HG03108 (cell line): Measurements from ENCODE around the gene WDTC1.
"Not testable (repeated sequence)": the region's sequence is repeated elsewhere in the genome, so short reads cannot be mapped to it uniquely, and the experiment has no call there.

Experiments
- ATAC-seq: cut with Tn5 transposase; IDR thresholded peaks from one replicate; pipeline ENCODE4 v1.9.1; 2021; ENCODE audit warnings: moderate library complexity; ENCODE audit not compliant: unreplicated experiment

The WDTC1 gene

GRCh38 chr1:27243665-27244064 lies 9.2 kb downstream of the WDTC1 start:
- not testable (repeated sequence) for ATAC-seq

DNA sequence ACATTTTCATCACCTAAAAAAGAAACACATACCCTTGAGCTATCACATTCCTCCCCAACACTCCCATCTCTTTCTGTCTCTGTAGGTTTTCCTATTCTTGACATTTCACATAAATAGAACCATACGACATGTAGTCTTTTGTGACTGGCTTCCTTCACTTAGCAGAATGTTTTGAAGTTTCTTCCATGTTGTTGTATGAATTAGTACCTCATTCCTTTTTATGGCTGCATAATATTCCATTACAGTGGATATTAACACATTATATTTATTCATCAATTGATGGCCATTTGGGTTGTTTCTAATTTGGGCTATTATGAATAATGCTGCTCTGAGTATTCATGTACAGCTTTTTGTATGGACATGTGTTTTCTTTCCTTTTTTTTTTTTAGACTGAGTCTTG lies 11.8 kb downstream of the WDTC1 start:
- no peak for ATAC-seq

- no peak for ATAC-seq
Measured at GRCh38 chr1:27253596-27253995, 19.2 kb downstream of the WDTC1 start.

GRCh38 chr1:27255136-27255535 lies 20.7 kb downstream of the WDTC1 start:
- ATAC-seq: no peak

DNA sequence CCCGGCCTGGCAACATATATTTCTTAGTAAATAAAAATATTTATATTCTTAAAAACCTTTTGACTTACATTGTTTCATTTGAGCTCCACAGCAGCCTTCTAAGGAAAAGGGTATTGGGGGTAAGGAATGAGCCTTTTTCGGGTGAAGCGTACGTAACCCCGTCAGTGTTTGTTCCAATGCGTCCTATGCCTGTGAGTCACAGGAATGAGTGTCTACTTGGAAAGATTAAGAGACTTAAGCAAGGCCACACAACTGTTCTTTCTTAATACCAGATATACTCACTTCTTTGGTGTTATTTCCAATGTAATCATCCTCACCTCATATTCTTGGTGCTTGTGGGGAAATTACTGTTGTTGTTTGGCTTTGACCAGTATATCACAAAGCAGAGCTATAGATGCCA lies 22.7 kb downstream of the WDTC1 start:
- no peak for ATAC-seq

- ATAC-seq: no peak
Measured at GRCh38 chr1:27258598-27258997, 24.2 kb downstream of the WDTC1 start.

DNA sequence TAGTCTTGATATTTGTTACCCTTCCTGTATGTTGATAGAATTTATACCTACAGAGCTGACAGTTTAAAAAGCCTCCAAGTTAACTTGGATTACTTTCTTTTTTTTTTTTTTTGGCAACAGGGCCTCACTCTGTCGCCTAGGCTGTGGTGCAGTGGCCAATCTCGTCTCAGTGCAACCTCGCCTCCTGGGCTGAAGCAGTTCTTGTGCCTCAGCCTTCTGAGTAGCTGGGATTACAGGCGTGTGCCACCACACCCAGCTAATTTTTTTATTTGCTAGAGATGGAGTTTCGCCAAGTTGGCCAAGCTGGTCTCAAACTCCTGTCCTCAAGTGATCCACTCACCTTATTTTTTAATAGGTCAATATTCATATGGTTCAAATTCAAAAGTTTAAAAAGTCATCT lies 32.7 kb downstream of the WDTC1 start:
- ATAC-seq: no peak

DNA sequence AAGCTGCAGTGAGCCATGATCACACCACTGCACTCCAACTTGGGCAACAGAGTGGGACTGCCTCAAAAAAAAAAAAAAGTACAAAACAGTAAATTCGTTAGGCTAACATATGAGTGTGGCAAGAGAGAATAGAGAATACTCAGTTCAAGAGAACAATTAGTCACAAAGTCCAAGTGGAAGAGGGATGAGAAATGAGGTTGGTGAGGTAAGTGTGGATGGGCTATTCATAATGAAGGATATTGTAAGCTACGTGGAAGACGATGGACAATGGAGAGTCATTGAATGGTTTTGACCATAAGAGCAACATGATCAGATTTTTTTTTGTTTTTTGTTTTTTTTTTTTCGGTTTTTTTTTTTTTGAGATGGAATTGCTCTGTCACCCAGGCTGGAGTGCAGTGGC lies 34.8 kb downstream of the WDTC1 start:
- no peak for ATAC-seq

DNA sequence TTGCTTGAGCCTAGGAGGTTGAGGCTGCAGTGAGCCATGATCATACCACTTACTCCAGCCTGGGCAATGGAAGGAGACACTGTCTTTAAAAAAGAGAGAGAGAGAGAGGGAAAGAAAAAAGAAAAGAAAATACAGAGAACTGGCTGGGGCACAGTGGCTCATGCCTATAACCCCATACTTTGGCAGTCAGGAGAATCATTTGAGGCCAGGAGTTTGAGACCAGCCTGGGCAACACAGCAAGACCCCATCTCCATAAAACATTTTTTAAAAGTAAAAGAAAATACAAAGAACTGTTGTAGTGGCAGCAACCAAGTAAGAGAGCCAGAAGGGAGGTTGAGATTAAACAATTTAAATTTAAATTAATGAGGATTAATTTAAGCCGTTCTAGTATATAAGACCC lies 39.8 kb downstream of the WDTC1 start:
- no peak for ATAC-seq

DNA sequence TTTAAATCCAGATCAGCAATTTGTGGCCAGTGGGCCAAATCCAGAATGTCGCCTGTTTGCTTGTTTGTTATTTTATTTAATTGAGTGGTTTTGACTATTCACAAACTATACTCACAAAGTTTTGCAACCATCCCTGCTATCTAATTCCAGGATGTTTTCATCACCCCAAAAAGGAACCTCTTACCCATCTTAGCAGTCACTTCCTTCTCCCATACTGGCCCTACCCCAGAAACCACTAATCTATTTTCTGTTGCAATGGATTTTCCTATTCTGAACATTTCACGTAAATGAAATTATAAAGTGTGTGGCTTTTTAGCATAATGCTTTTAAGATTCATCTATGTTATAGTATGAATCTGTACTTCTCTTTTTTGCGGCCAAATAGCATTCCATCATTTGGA lies 41.3 kb downstream of the WDTC1 start:
- no peak for ATAC-seq

DNA sequence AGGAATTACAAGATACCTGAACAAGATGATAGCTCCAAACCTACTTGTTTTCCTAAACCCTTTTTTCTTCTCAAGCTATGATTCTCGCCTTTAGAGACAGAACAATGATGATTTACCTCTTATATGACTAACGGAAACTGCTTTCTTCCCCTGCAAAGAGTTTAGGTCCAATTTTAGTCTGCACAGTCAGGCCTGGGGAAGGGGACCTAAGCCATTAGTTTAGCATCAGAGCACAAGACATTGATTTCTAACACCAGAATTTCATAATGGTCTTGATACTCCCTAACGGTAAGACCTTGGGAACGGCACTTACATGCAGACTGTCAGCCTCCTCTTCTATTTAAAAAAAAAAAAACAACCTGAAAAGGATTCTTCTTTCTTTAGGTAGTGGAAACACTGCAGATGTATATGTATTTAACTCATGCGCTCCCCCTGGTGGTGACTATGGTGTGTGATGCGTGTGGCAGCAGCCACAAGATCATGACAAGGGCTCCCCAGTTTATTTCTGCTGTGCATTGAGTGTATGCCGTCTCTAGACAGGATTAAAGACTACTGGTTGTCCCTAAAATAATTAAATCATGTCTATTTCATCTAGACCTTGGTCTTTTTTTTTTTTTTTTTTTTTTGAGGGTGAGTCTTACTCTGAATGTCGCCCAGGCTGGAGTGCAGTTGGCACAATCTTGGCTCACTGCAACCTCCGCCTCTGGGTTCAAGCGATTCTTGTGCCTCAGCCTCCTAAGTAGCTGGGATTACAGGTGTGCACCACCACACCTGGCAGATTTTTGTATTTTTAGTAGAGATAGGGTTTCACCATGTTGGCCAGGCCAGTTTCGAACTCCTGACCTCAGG lies 50.2 kb downstream of the WDTC1 start:
- ATAC-seq: no peak

GRCh38 chr1:27285274-27285660 lies 50.8 kb downstream of the WDTC1 start:
- ATAC-seq: no peak

DNA sequence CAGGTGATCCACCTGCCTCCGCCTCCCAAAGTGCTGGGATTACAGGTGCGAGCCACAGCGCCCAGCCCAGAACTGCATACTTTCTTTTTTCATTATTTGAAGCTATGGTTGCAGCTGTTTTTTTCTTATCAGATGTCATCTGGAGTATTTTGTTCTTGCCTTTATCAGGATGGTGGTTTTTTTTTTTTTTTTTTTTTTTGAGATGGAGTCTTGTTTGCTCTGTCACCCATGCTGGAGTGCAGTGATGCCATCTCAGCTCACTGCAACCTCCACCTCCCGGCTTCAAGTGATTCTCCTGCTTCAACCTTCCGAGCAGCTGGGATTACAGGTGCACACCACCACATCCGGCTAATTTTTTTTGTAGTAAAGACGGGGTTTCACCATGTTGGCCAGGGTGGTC lies 51.4 kb downstream of the WDTC1 start:
- ATAC-seq: not testable (repeated sequence)

DNA sequence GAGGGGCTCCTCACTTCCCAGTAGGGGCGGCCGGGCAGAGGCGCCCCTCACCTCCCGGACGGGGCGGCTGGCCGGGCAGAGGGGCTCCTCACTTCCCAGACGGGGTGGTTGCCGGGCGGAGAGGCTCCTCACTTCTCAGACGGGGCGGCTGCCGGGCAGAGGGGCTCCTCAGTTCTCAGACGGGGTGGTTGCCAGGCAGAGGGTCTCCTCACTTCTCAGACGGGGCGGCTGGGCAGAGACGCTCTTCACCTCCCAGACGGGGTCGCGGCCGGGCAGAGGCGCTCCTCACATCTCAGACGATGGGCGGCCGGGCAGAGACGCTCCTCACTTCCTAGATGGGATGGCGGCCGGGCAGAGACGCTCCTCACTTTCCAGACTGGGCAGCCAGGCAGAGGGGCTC lies 54.7 kb downstream of the WDTC1 start:
- not testable (repeated sequence) for ATAC-seq

- no peak for ATAC-seq
Measured at GRCh38 chr1:27290581-27290980, 56.1 kb downstream of the WDTC1 start.

GRCh38 chr1:27292106-27292505 lies 57.7 kb downstream of the WDTC1 start:
- no peak for ATAC-seq

DNA sequence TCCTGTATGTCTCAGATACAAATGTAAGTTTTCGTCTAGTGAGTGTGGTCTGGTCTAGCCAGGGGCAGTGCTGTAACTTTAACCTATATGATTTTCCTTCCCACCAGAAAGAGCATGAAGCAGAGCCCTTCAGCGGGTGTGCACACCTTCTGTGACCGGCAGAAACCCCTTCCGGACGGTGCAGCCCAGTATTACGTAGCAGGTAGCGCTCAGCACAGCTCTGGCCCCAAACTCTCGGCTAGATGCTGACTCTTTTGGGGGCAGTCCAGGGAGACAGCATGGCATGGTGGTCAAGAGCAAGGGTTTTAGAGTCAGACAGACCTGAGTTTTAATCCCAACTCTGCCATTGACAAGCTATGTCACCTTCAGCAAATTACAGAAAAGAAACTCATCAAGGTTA lies 59.5 kb downstream of the WDTC1 start:
- no peak for ATAC-seq

DNA sequence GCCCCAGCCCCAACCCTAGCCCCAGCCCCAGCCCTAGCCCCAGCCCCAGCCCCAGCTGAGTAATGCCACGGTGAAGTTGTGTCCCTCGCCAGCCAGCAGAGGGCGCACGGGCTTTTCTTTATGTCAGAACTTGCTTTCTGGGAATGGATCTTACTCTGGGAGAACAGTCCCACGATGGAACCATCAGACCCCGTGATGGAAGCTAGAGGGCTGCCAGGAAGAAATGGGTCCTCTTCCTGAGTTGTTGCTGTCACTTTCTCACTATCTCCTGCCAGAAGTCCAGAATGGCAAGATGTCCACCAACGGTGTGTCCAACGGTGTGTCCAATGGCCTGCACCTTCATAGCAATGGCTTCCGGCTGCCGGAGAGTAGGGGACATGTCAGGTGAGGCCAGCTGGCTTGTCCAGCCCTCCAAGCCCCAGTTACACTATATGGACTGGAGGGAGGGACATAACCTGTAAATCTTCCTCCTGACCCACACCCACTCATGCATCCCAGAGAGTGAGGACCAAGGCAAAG lies 62.4 kb downstream of the WDTC1 start:
- ATAC-seq: no peak

GRCh38 chr1:27297903-27298302 lies 63.5 kb downstream of the WDTC1 start:
- no peak for ATAC-seq

DNA sequence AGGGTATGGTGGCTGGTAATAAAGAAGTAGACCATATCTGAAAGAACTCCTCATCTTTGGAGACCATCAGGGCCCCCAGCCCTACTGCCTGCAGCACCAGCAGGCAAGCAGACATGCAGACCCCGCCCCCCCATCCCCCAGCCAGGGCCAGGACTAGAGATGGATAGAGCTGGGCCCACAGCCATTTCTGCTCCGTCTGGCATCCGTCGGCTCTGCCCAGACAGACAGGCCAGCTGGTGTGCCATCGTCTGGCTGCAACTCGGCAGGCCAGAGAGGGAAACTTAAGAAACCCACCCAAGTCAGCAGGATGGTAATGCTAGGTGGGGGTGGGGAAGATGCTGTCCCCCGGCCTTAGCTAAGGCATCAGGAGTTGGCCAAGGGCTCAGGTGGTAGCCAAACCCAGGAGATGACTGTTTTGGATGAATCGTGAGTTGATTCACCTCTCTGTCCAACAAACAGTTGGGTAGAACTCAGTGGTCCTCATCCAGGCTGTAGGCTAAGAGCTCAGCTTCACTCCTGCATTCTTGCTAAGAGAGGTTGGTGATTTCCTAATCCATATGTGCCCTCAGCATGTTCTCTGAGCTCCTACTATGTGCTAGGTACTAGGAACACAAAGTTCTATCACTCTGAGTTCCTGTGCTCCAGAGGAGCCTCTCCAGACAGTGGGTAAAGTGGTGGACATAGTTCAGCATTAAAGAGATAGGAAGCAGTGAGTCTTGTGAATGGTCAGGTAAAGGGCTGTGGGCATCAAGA lies 64.4 kb downstream of the WDTC1 start:
- ATAC-seq: no peak

DNA sequence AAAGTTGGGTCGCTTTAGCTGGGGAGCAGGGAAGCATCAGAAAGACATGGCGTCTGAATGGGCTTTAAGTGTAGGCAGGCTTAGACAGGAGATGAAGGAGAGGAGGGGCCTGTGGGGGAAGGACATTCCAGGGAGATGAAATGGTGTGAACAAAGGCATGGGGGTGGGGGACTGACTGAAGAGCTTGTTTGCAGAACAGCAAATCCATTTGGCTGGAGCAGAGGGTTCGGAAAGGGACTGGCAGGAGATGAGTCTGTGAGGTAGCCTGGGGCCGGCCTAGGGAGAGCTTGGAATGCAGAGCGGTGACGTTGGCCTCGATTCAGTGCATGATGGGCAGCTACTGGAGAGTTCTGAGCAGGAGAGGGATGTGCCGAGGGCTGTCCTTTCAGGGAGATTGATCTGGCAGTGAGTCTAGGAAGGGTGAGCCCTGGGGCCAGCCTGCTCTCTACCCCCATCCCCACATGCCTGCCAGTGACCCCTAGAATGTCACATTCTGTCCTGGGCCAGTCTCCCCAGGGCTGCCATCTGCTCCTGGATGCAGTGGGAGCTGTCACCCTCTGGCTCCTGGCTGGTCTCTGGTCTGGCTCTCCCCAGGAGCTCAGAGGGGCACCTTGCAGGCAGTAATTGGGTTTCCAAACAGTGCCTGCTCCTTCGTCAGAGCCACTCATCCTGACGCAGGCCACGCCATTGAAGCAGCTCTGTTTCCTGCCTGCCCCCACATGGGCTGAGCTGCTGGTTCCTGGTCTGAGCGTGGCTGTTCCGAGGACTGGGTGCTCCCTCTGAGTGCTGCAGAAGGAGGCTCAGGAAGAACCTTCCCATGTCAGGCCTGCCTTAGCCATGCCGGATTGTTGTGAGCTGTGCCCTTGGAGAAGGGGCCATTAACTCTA lies 65.2 kb downstream of the WDTC1 start:
- no peak for ATAC-seq
